Thoracic aorta (tissue), 2 donors: ENCODE data around the gene FOSB. TPM values are rescaled to one million over a fixed set of nuclear protein-coding genes. Genes with fewer than 3 reads are reported as not detected.

Source experiments
- ATAC-seq: fragments of 150-250 bp; one replicate; pipeline ENCODE4 v1.8.0; 2017; ENCODE audit warnings: low read depth; ENCODE audit not compliant: insufficient number of reproducible peaks, low FRiP score
- DNase-seq: peaks from one replicate; pipeline ENCODE4 v3.0.0-alpha.2; 2020; ENCODE audit warnings: low spot score
- H3K27ac ChIP-seq, 2 donors: fragments of 200-600 bp; sonication (generic); 1 replicate in 1 of 2; 2 replicates in 1 of 2; pipeline ENCODE4 v1.5.1; 2016; ENCODE audit warnings: mild to moderate bottlenecking in 2 of 2, moderate library complexity in 2 of 2
- H3K27me3 ChIP-seq: fragments of 200-600 bp; sonication (generic); replicated peaks from 2 replicates; pipeline ENCODE4 v1.6.0; 2016; ENCODE audit warnings: mild to moderate bottlenecking; ENCODE audit not compliant: insufficient read depth
- H3K36me3 ChIP-seq: fragments of 200-600 bp; sonication (generic); one replicate; pipeline ENCODE4 v1.5.1; 2016
- H3K4me1 ChIP-seq, 2 donors: fragments of 200-600 bp; sonication (generic); 1 replicate in 1 of 2; 2 replicates in 1 of 2; pipeline versions ENCODE4 v1.5.1 to v1.6.0; 2016; ENCODE audit warnings: low read depth in 2 of 2, mild to moderate bottlenecking in 1 of 2; ENCODE audit not compliant: control insufficient read depth in 1 of 2
- H3K4me3 ChIP-seq: fragments of 200-600 bp; sonication (generic); 2 replicates; pipeline ENCODE4 v1.5.1; 2016; ENCODE audit warnings: mild to moderate bottlenecking
- H3K9me3 ChIP-seq: fragments of 200-600 bp; sonication (generic); 2 replicates; pipeline ENCODE4 v1.5.1; 2016
- total RNA-seq, 2 donors: library from RNA; depleted of rRNA; stranded (reverse); fragments of >200 nt; gene quantifications; one replicate each; pipeline versions ENCODE4 v1.1.0 to v1.2.3, GENCODE V29; 2016
- TF ChIP-seq, protein P1 (sequence below): fragments of 200-600 bp; sonication (generic); IDR thresholded peaks from one replicate; pipeline ENCODE4 v1.5.1; 2019; ENCODE audit warnings: antibody characterized with exemption

FOSB gene
- total RNA-seq, 2 donors from 2014 or later: 126 to 587 TPM

DNA sequence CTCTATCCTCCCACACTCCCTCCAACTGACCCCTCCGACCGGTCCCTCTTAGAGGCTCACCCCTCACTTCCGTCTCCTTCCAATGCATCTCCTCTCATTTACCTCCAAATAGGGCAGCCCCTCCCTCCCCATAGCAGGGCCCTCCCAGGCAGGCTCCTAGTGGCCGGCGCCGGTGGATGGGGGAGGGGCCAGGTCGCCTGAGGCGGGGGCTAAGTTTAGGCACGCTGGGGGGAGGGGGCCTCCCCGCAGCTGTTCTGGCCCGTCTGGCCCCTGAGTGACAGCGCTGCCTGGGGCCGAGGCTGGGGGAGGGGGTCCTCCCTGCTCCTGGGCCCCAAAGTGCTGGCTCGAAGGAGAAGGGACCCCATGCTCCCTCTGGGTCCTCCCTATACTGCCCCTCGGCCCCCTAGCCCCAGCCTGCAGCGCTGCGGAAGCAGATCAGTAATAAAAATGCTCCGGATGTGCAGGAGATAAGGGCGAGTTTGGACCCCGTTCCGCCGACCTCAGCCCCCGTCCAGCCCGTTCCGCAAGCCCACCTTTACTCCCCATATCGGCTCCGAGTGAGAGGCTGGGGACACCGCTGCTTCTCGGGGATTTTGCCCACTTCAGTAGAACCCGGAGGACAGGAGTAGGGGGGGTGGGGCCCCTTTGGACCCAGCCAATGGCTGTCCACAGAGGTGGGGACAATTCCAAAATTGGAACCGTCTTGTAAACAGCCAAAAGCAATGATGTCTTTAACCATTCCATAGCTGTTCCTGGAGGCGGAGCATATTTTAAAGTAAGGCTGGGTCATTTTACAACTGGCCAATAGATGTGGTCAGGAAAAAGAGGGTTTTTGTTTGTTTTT is 25.1 kb downstream of the FOSB start:
- DNase-seq: no peak
- peak overlapping the region; percentile 13 to 22 for H3K27ac ChIP-seq

DNA sequence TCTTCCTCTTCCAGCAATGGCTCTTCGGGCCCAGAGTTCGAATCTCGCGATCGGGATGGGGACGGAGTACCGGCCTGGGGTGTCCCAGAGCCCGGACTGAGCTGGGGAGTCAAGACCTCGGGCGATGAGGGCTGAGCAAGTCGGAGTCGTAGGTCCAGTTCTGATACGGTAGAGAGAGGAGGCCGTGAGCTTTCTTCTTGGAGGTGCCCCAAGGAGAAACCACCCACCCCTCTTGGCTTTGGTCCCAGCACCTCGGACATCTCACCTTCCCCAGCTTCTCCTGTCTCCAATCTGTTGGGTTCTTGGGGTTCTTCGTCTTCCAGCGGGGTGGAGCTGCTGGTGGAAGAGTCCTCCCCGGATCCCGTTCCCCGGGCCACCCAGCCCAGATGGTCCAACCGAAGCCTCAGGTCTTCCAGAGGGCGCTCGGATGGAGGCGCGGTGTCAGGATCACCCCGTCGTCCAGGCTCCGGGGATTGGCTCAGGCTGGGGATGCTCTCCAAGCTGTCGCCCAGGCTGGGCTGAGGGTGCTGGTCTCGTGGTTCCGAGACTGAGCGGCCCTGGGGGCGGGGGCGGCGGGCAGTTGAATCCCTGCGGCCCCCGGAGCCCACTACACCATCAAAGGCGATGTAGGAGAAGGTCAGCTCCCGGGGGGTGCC is 26.6 kb downstream of the FOSB start:
- H3K36me3 ChIP-seq: no peaks in the 10 kb centered on the region
- H3K27me3 ChIP-seq: no peaks in the 10 kb centered on the region
- TF ChIP-seq, protein P1, sequence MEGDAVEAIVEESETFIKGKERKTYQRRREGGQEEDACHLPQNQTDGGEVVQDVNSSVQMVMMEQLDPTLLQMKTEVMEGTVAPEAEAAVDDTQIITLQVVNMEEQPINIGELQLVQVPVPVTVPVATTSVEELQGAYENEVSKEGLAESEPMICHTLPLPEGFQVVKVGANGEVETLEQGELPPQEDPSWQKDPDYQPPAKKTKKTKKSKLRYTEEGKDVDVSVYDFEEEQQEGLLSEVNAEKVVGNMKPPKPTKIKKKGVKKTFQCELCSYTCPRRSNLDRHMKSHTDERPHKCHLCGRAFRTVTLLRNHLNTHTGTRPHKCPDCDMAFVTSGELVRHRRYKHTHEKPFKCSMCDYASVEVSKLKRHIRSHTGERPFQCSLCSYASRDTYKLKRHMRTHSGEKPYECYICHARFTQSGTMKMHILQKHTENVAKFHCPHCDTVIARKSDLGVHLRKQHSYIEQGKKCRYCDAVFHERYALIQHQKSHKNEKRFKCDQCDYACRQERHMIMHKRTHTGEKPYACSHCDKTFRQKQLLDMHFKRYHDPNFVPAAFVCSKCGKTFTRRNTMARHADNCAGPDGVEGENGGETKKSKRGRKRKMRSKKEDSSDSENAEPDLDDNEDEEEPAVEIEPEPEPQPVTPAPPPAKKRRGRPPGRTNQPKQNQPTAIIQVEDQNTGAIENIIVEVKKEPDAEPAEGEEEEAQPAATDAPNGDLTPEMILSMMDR: no peak
- peaks cover 26 to 43% of the 10 kb centered on the region in 2 donors for H3K4me1 ChIP-seq
- DNase-seq: no peak
- no peaks in the 10 kb centered on the region for H3K9me3 ChIP-seq
- no peak for ATAC-seq
- no peak overlapping the region for H3K4me3 ChIP-seq
- H3K27ac ChIP-seq: no peak overlapping the region

More for the DNA sequence above, 25.1 kb downstream of the FOSB start:
- peak; percentile 31 for ATAC-seq
- Histone ChIP-seq H3K4me3 (peak overlapping the region; percentile 75), H3K27me3 (no peaks in the 10 kb centered on the region), H3K36me3 (no peaks in the 10 kb centered on the region), H3K9me3 (no peaks in the 10 kb centered on the region), H3K4me1 (peaks cover 16 to 28% of the 10 kb centered on the region in 2 donors)
- TF ChIP-seq, protein P1: no peak

DNA sequence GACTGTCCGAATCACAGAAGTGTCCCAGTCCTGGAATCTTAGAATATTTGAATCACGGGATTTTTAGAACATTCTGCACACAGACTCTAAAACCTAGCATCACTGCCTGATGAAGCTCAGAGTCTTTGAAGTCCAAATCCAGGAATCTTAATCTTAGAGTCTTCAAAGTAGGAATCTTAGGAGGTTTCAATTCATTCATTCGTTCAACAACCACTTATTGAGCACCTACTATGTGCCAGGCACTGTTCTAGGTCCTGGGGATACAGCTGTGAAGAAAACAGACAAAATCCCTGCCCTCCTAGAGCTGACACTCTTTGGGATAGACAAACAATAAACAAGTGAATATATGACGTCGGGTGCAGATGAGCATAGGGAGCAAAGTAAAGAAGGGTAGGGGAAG is 27.4 kb downstream of the FOSB start:
- Histone ChIP-seq H3K27ac (no peak overlapping the region), H3K4me3 (no peak overlapping the region), H3K9me3 (no peaks in the 10 kb centered on the region), H3K27me3 (no peaks in the 10 kb centered on the region), H3K36me3 (no peaks in the 10 kb centered on the region), H3K4me1 (peaks cover 26 to 43% of the 10 kb centered on the region in 2 donors)
- TF ChIP-seq, protein P1: no peak
- DNase-seq (no peak), ATAC-seq (no peak)

DNA sequence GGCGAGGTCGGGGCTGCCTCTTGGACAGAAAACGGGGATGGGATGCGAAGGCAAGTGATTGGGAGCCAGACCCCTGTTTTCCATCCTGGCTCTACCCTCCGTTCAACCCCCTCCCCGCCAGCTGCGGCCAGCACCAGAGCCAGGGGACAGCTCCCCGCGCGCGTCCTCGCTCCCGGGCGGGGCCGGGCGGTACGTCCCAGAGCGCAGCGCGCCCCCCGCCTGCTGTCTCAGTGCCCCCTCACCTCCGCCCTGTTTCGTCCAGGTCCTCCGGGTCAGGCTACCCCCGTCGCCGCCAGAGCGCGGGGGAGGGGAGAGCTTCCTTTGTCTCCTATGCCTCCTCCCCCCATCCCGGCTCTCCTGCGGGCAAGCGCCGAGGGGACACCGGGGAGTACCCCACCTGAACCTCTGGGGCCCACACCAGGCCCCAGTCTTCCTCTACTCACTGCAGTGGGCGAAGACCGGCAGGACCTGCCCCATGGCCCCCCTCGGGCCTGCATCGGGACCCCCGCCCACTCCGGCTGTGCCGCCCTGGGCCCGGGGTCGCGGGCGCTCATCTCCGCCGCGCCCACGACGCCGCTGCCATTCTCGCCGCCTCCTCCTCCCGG is 28.7 kb downstream of the FOSB start:
- H3K9me3 ChIP-seq: no peaks in the 10 kb centered on the region
- peaks cover 26 to 43% of the 10 kb centered on the region in 2 donors for H3K4me1 ChIP-seq
- H3K36me3 ChIP-seq: no peaks in the 10 kb centered on the region
- H3K27ac ChIP-seq: no peak overlapping the region
- peak overlapping the region; percentile 79 for H3K4me3 ChIP-seq
- no peaks in the 10 kb centered on the region for H3K27me3 ChIP-seq
- DNase-seq: no peak
- TF ChIP-seq, protein P1: no peak
- no peak for ATAC-seq

DNA sequence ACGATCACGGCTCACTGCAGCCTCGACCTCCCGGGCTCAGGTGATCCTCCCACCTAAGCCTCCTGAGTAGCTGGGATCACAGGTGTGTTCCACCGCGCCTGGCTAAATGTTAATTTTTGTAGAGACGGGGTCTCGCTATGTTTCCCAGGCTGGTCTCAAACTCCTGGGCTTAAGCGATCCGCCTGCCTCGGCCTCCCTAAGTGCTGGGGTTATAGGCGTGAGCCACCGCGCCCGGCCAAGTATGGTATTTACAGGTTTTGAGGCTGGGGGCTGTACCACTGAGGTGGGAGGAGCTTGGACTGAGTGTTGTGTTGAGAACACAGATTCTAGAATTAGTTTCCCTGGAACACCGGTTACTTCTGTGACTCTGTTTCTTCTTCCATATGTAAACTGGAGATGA is 30.0 kb downstream of the FOSB start:
- DNase-seq (no peak), ATAC-seq (no peak)
- Histone ChIP-seq H3K4me1 (peaks cover 18 to 35% of the 10 kb centered on the region in 2 donors), H3K27me3 (no peaks in the 10 kb centered on the region), H3K4me3 (no peak overlapping the region), H3K9me3 (no peaks in the 10 kb centered on the region), H3K36me3 (no peaks in the 10 kb centered on the region), H3K27ac (no peak overlapping the region)
- TF ChIP-seq, protein P1: no peak
